ENCODE data around the gene GSTA2.

Gene GSTA2

GRCh38 chr6:52726741-52727535, 36.3 kb downstream of the GSTA2 start:
- no peaks in the 10 kb centered on the region for H3K79me2 ChIP-seq (ENCODE audit: insufficient read depth, low read length)
- H2AFZ ChIP-seq (ENCODE audit: low read depth, low read length, severe bottlenecking), result no peak overlapping the region
- H3K9me2 ChIP-seq (replicated peaks; ENCODE audit: insufficient read depth, low read length), result no peaks in the 10 kb centered on the region
- H3K9me3 ChIP-seq (ENCODE audit: insufficient read depth, low read length), result no peaks in the 10 kb centered on the region
- no peak overlapping the region for H3K9ac ChIP-seq (ENCODE audit: low read length)
- H3F3A ChIP-seq (ENCODE audit: insufficient read depth), result no peaks in the 10 kb centered on the region
- H3K27me3 ChIP-seq (ENCODE audit: low read length), result 0 out of 2 replicates have a peak, but pooled peaks cover 3% of the 10 kb centered on the region
- no peaks in the 10 kb centered on the region for H3K36me3 ChIP-seq (ENCODE audit: low read length)
- no peaks in the 10 kb centered on the region for H4K20me1 ChIP-seq (ENCODE audit: low read depth, low read length)
- H3K27ac ChIP-seq (ENCODE audit: low read depth, low read length), result no peak overlapping the region
- no peak overlapping the region for H3K4me2 ChIP-seq (ENCODE audit: low read depth, low read length, poor library complexity, severe bottlenecking)
- no peak overlapping the region for H3K4me3 ChIP-seq (ENCODE audit: insufficient read depth, low read length, poor library complexity, severe bottlenecking)
- no peak for TF ChIP-seq EZH2phosphoT487 (conservative IDR thresholded peaks at IDR 0.05; ENCODE audit: low read length)
- TF ChIP-seq CTCF (IDR thresholded peaks at IDR 0.05; ENCODE audit: insufficient read depth, low read length, poor library complexity, severe bottlenecking), result no peak

GRCh38 chr6:52726193-52726542, 37.1 kb downstream of the GSTA2 start:
- TF ChIP-seq CTCF (IDR thresholded peaks at IDR 0.05; ENCODE audit: insufficient read depth, low read length, poor library complexity, severe bottlenecking) (no peak), EZH2phosphoT487 (conservative IDR thresholded peaks at IDR 0.05; ENCODE audit: low read length) (no peak)
- Histone ChIP-seq H3K27me3 (ENCODE audit: low read length) (0 out of 2 replicates have a peak, but pooled peaks cover 3% of the 10 kb centered on the region), H3K79me2 (ENCODE audit: insufficient read depth, low read length) (no peaks in the 10 kb centered on the region), H3K27ac (ENCODE audit: low read depth, low read length) (no peak overlapping the region), H3F3A (ENCODE audit: insufficient read depth) (no peaks in the 10 kb centered on the region), H3K9ac (ENCODE audit: low read length) (no peak overlapping the region), H3K4me2 (ENCODE audit: low read depth, low read length, poor library complexity, severe bottlenecking) (no peak overlapping the region), H2AFZ (ENCODE audit: low read depth, low read length, severe bottlenecking) (no peak overlapping the region), H3K9me2 (replicated peaks; ENCODE audit: insufficient read depth, low read length) (no peaks in the 10 kb centered on the region), H4K20me1 (ENCODE audit: low read depth, low read length) (no peaks in the 10 kb centered on the region), H3K36me3 (ENCODE audit: low read length) (no peaks in the 10 kb centered on the region), H3K4me3 (ENCODE audit: insufficient read depth, low read length, poor library complexity, severe bottlenecking) (no peak overlapping the region), H3K9me3 (ENCODE audit: insufficient read depth, low read length) (no peaks in the 10 kb centered on the region)

- H3K9me3 ChIP-seq (ENCODE audit: insufficient read depth, low read length), result no peaks in the 10 kb centered on the region
- TF ChIP-seq EZH2phosphoT487 (conservative IDR thresholded peaks at IDR 0.05; ENCODE audit: low read length) (no peak), CTCF (IDR thresholded peaks at IDR 0.05; ENCODE audit: insufficient read depth, low read length, poor library complexity, severe bottlenecking) (no peak)
- H4K20me1 ChIP-seq (ENCODE audit: low read depth, low read length), result no peaks in the 10 kb centered on the region
- H3K36me3 ChIP-seq (ENCODE audit: low read length), result no peaks in the 10 kb centered on the region
- 0 out of 2 replicates have a peak, but pooled peaks cover 3% of the 10 kb centered on the region for H3K27me3 ChIP-seq (ENCODE audit: low read length)
- no peak overlapping the region for H3K9ac ChIP-seq (ENCODE audit: low read length)
- no peaks in the 10 kb centered on the region for H3K79me2 ChIP-seq (ENCODE audit: insufficient read depth, low read length)
- H3K4me2 ChIP-seq (ENCODE audit: low read depth, low read length, poor library complexity, severe bottlenecking), result no peak overlapping the region
- H3K9me2 ChIP-seq (replicated peaks; ENCODE audit: insufficient read depth, low read length), result no peaks in the 10 kb centered on the region
- no peak overlapping the region for H3K27ac ChIP-seq (ENCODE audit: low read depth, low read length)
- H3F3A ChIP-seq (ENCODE audit: insufficient read depth), result no peaks in the 10 kb centered on the region
- no peak overlapping the region for H3K4me3 ChIP-seq (ENCODE audit: insufficient read depth, low read length, poor library complexity, severe bottlenecking)
- no peak overlapping the region for H2AFZ ChIP-seq (ENCODE audit: low read depth, low read length, severe bottlenecking)
Measured at GRCh38 chr6:52725535-52726192, 37.6 kb downstream of the GSTA2 start.
